AG08396 (cell line): ENCODE results near the gene HSFX3.
"Not testable (repeated sequence)": the region's sequence is repeated elsewhere in the genome, so short reads cannot be mapped to it uniquely, and the experiment has no call there.

ENCODE experiments used
- DNase-seq: peaks from one replicate; pipeline ENCODE4 v3.0.0; 2012; ENCODE audit warnings: low spot score, mixed read lengths

HSFX3 gene

DNA sequence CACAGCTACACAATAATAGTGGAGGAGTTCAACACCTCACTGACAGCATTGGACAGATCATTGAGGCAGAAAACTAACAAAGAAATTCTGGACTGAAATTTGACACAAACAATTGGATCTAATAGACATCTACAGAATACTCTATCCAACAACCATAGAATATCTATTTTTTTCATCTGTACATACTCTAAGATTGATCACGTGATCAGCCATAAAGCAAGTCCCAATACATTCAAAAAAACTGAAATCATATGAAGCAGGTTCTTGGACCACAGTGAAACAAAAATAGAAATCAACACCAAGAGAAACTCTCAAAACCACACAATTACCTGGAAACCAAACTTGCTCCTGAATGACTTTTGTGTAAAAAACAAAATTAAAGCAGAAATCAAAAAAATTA, 32.4 kb downstream of the HSFX3 start:
- DNase-seq = no peak

- no peak for DNase-seq
Observed at GRCh38 chrX:149516604-149517003, 33.1 kb downstream of the HSFX3 start.

DNA sequence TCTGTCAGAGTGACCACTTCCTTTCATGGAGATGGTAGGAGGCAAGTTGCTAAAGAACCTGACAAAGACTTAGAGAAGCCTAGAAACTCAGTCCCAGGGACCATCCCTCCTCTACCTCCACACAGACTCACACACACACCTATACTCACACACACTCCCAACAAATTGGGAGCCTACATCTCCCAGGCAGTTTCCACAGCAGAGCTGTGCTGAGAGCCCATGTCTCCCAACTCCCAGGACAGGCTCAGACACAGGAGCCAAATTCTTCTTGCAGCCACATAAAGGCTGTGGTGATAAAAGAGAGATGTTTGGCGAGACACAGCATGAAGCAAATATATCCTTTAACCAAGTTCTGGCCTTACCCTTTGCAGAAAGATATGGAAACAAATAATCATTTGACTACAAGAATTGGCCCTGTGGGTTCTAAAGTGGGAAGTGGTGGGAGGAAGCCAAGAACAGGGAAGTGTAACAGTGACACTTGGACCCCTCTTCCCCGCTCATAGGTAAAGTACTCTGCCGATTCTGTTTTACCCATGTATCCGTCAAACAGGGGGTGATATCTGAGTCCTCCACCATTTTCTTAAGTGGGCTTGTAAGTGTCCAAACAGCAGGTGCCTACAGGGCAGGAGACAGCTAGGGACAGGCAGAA, 33.6 kb downstream of the HSFX3 start:
- no peak for DNase-seq

GRCh38 chrX:149513825-149514428, 35.8 kb downstream of the HSFX3 start:
- DNase-seq = no peak

- DNase-seq = peak; percentile 44
Observed at GRCh38 chrX:149512225-149512885, 37.4 kb downstream of the HSFX3 start.

- DNase-seq = no peak
Observed at GRCh38 chrX:149511081-149511480, 38.6 kb downstream of the HSFX3 start.

DNA sequence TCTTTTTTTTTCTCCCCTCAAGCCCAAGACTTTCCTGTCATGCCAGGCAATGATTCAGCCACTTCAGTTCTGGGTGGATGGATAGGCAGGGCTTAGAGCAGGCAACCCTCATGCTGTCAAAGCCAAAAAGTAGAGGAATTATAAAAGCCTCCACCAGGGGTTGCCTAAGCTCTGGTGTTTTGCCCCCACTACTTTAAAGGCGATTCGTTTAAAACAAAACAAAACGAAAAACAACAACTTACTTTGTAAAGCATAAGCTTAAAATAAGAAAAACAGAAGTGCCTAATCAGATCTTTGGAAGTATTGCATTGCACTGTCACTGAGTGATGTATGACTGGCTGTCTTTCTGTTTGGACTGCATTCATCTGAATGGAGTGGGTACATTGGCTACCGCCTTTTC, 39.3 kb downstream of the HSFX3 start:
- no peak for DNase-seq

GRCh38 chrX:149508467-149508866, 41.3 kb downstream of the HSFX3 start:
- DNase-seq = no peak

- DNase-seq = no peak
Observed at GRCh38 chrX:149506349-149506748, 43.4 kb downstream of the HSFX3 start.

GRCh38 chrX:149505671-149506070, 44.1 kb downstream of the HSFX3 start:
- no peak for DNase-seq

DNA sequence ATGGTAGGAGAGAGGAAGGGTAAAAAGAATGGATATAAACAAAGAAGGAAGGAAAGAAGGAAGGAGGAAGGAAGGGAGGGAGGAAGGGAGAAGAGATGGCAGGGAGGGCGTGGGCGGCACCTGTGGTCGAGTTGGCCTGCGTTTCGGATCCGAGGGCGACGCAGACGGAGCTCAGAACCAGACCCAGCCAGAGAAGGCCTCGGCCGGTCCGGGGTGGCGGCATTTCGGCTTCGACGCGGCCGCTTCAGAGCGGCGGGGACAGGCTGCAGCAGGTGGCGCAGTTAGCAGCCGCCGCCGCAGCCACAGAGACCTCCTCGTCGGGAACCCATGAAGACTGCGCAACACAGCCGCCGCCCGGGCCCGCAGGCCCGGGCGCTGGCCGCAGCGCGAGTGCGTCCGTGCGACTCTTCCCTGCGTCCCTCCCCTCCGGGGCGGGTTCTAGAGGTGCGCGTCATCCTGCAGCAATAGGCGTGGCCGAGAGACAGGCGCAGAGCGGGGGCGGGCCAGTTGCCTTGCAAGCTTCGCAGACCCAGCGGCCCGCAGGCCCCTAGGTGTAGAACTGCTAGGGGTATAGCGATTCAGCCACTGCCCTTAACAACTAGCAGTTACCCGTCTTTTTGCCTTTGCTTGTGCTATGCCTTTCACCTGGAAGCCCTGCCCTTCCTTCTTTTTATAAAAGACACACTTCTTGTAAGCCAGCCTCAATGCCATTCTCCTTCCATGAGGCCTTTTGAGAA, 44.6 kb downstream of the HSFX3 start, which contains the start of gene IDS:
Gene IDS (minus strand): TSS at position 392 of the 737 bp plus-strand sequence. CDS start 169 bp downstream, at position 223.
- DNase-seq = peak; percentile 87

DNA sequence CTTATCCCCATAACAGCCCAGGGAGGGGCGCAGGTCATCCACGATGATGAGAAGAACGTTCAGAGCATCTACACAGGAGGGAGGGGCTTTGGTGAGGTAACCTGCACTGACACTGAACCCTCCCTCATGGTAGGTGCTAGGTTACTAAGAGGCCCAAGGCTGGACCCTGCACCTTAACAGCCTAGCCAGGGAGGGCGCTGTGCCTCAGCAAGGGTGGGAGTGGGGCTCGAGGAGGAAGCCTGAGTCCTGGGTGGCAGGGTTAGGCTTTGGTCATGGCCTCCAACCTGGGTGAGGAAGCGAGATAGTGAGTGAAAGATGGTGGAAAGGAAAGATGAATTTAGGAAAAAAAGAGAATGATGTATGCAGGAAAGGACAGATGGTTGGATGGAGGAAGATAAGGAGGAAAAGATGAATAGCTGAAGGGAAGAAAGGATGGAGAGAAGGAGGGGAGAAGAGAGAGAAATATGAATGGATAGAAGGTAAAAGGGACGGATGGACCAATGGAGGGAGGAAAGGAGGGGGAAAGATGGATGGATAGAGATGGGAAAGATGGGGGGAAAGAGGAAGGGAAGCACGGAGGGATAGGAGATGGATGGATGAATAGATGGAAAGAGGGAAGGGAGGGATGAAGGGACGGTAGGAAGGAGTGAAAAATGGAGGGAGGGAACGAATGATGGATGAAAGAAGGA, 45.4 kb downstream of the HSFX3 start:
- no peak for DNase-seq

GRCh38 chrX:149503446-149503845, 46.3 kb downstream of the HSFX3 start:
- not testable (repeated sequence) for DNase-seq

DNA sequence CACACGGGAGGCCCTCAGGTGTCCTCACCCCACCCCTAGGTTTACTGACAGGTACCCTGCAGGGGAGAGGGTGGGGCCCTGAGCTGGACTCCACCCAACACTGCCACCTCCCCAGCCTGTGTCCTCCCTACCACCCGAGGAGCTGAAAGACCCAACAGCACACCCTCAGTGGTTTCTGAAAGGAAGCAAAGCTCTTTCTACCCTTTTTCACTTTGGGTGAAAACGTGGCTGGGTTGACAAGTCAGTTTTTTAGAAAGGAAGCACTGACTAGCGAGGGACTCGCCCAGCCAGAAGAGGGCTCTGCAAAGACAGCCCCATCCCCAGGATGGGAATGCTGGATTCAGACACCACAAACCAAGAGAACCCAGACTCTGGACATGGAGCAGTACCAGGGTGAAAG, 46.8 kb downstream of the HSFX3 start:
- not testable (repeated sequence) for DNase-seq

- no peak for DNase-seq
Observed at GRCh38 chrX:149499766-149500165, 50.0 kb downstream of the HSFX3 start.

DNA sequence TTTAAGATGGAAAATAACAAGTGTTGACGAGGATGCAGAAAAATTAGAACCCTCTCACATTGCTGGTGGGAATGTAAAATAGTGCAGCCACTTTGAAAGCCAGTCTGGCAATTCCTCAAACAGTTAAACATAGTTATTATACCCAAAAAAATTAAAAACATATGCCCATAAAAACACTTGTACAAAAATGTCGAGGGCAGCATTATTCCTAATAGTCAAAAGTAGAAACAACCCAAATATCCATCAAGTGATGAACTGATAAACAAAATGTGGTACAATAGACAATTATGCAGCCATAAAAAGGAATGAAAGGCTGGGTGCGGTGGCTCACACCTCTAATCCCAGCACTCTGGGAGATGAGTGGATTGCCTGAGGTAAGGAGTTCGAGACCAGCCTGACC, 51.0 kb downstream of the HSFX3 start:
- no peak for DNase-seq
